GM23338 (cell line): ENCODE measurements around the gene LEMD1. TPM values are rescaled to one million over a fixed set of nuclear protein-coding genes. Genes with fewer than 3 reads are reported as not detected.

Experiments used
- ATAC-seq: fragments of 200-7000 bp; cut with Tn5 transposase; 3 replicates; pipeline ENCODE4 v1.9.1; 2020
- DNase-seq: peaks from one replicate; pipeline ENCODE4 v3.0.0-alpha.2; 2015; ENCODE audit warnings: low spot score
- H2AFZ ChIP-seq: fragments of 200-600 bp; sonication (generic); 2 replicates; pipeline ENCODE4 v1.8.0; 2016; ENCODE audit warnings: antibody characterized with exemption, mild to moderate bottlenecking, moderate library complexity
- H3F3A ChIP-seq: fragments of 200-600 bp; sonication (generic); replicated peaks from 2 replicates; pipeline ENCODE4 v1.8.0; 2017; ENCODE audit warnings: antibody characterized with exemption, mixed run types, low read depth
- H3K27ac ChIP-seq: fragments of 200-600 bp; sonication (generic); 2 replicates; pipeline ENCODE4 v1.6.1; 2016; ENCODE audit warnings: low read depth
- H3K27me3 ChIP-seq: fragments of 200-600 bp; sonication (generic); 2 replicates; pipeline ENCODE4 v1.8.0; 2016; ENCODE audit warnings: mild to moderate bottlenecking, mixed run types, moderate library complexity; ENCODE audit not compliant: insufficient read depth
- H3K36me3 ChIP-seq: fragments of 200-600 bp; sonication (generic); 2 replicates; pipeline ENCODE4 v1.8.0; 2016; ENCODE audit warnings: mild to moderate bottlenecking; ENCODE audit not compliant: insufficient read depth
- H3K4me1 ChIP-seq: fragments of 200-600 bp; sonication (generic); 2 replicates; pipeline ENCODE4 v1.8.0; 2016; ENCODE audit warnings: mild to moderate bottlenecking, moderate library complexity; ENCODE audit not compliant: insufficient read depth
- H3K4me2 ChIP-seq: fragments of 200-600 bp; sonication (generic); 2 replicates; pipeline ENCODE4 v1.7.1; 2017; ENCODE audit warnings: mixed run types
- H3K4me3 ChIP-seq: fragments of 200-600 bp; sonication (generic); 2 replicates; pipeline ENCODE4 v1.6.1; 2016; ENCODE audit warnings: mixed run types
- H3K79me2 ChIP-seq: fragments of 200-600 bp; sonication (generic); replicated peaks from 2 replicates; pipeline ENCODE4 v1.8.0; 2017; ENCODE audit warnings: mild to moderate bottlenecking; ENCODE audit not compliant: insufficient read depth
- H3K9me2 ChIP-seq: fragments of 200-600 bp; sonication (generic); 2 replicates; pipeline ENCODE4 v1.8.0; 2017; ENCODE audit not compliant: insufficient read depth
- H4K20me1 ChIP-seq: fragments of 200-600 bp; sonication (generic); replicated peaks from 2 replicates; pipeline ENCODE4 v1.8.0; 2017; ENCODE audit warnings: mild to moderate bottlenecking; ENCODE audit not compliant: insufficient read depth
- H3K27ac Mint-ChIP-seq: 2 replicates; pipeline ENCODE4 v1.8.0; 2020; ENCODE audit warnings: inconsistent platforms, mild to moderate bottlenecking, moderate library complexity, mixed read lengths
- H3K27me3 Mint-ChIP-seq: 3 replicates; pipeline ENCODE4 v1.8.0; 2022; ENCODE audit warnings: low read depth, mild to moderate bottlenecking, moderate library complexity, mixed read lengths, inconsistent platforms; ENCODE audit not compliant: insufficient read depth, poor library complexity
- H3K36me3 Mint-ChIP-seq: 3 replicates; pipeline ENCODE4 v1.8.0; 2021; ENCODE audit warnings: low read depth, mild to moderate bottlenecking, inconsistent platforms, moderate library complexity, mixed read lengths
- H3K4me1 Mint-ChIP-seq: 3 replicates; pipeline ENCODE4 v1.8.0; 2020; ENCODE audit warnings: mild to moderate bottlenecking, inconsistent platforms, mixed read lengths
- H3K4me3 Mint-ChIP-seq: 3 replicates; pipeline ENCODE4 v1.8.0; 2021; ENCODE audit warnings: moderate library complexity, mild to moderate bottlenecking, inconsistent platforms, mixed read lengths
- H3K9me3 Mint-ChIP-seq: 3 replicates; pipeline ENCODE4 v1.8.0; 2020; ENCODE audit warnings: moderate library complexity, mild to moderate bottlenecking, inconsistent platforms, mixed read lengths
- CTCF ChIP-seq, 2 experiments: fragments of 200-600 bp in 1 of 2; sonication (generic) in 1 of 2; conservative IDR thresholded peaks; 2 replicates each; pipeline versions ENCODE4 v1.5.1 to v1.6.1; 2016 to 2017; ENCODE audit warnings: antibody characterized with exemption in 2 of 2, low read depth in 2 of 2, mild to moderate bottlenecking in 2 of 2, moderate library complexity in 1 of 2
- ETS1 ChIP-seq: IDR thresholded peaks from 2 replicates; pipeline ENCODE4 v1.6.1; 2016; ENCODE audit warnings: antibody characterized with exemption
- EZH2phosphoT487 ChIP-seq: fragments of 200-600 bp; sonication (generic); IDR thresholded peaks from one replicate; pipeline ENCODE4 v1.8.1; 2018; ENCODE audit warnings: antibody characterized with exemption; ENCODE audit not compliant: unreplicated experiment
- JUNB ChIP-seq: IDR thresholded peaks from one replicate; pipeline ENCODE4 v1.6.1; 2016; ENCODE audit warnings: antibody characterized with exemption; ENCODE audit not compliant: unreplicated experiment
- STAT1 ChIP-seq: IDR thresholded peaks from one replicate; pipeline ENCODE4 v1.6.1; 2016; ENCODE audit warnings: antibody characterized with exemption; ENCODE audit not compliant: unreplicated experiment
- ZNF114 ChIP-seq: fragments of 250-450 bp; sonication (Bioruptor Pico); IDR thresholded peaks from 2 replicates; pipeline ENCODE4 v1.5.0; 2020; ENCODE audit warnings: mild to moderate bottlenecking, moderate library complexity
- ZNF331 ChIP-seq: fragments of 250-450 bp; sonication (Bioruptor Pico); IDR thresholded peaks from 2 replicates; pipeline ENCODE4 v1.5.0; 2020; ENCODE audit warnings: low read depth, mild to moderate bottlenecking, moderate library complexity
- ZNF462 ChIP-seq: fragments of 250-450 bp; sonication (Bioruptor Pico); IDR thresholded peaks from 2 replicates; pipeline ENCODE4 v1.5.0; 2020; ENCODE audit warnings: mild to moderate bottlenecking, moderate library complexity
- polyA plus RNA-seq: library from polyadenylated mRNA; unstranded; fragments of >200 nt; fragmentation: Nextera tagmentation; extraction: Ambion mirVana; gene quantifications from 2 replicates; pipeline ENCODE4 v1.2.1, GENCODE V29; 2016
- total RNA-seq: library from RNA; depleted of rRNA; stranded (reverse); fragments of >200 nt; shearing (Covaris generic); gene quantifications from 2 replicates; pipeline ENCODE4 v1.2.3, GENCODE V29; 2014

Gene LEMD1
- total and polyA plus RNA-seq, 2 experiments from 2014 or later: 4.7 to 10.7 TPM

GRCh38 chr1:205470131-205470530 lies 48.3 kb upstream of the LEMD1 start (continued):
- TF ChIP-seq ZNF462 (CRISPR knock-in tag): no peak

- H2AFZ ChIP-seq: peak overlapping the region; percentile 63; the same call in 1 of the 2 replicates
- H3K27ac ChIP-seq: no peak overlapping the region
- H3K4me3 ChIP-seq: no peak overlapping the region
- no peaks in the 10 kb centered on the region; the same call in 1 of the 2 replicates for H3K27me3 ChIP-seq
- peaks cover 20% of the 10 kb centered on the region for H3K4me1 ChIP-seq
- no peaks in the 10 kb centered on the region for H4K20me1 ChIP-seq
- DNase-seq: no peak
- H3K79me2 ChIP-seq: no peaks in the 10 kb centered on the region
- Mint-ChIP-seq H3K9me3 (no peaks in the 10 kb centered on the region), H3K36me3 (no peaks in the 10 kb centered on the region), H3K27me3 (peaks cover 10% of the 10 kb centered on the region), H3K27ac (no peak overlapping the region), H3K4me1 (peaks cover 10% of the 10 kb centered on the region), H3K4me3 (no peak overlapping the region; the same call in 2 of the 3 replicates)
- no peaks in the 10 kb centered on the region for H3K36me3 ChIP-seq
- no peaks in the 10 kb centered on the region for H3K9me2 ChIP-seq
- no peak overlapping the region for H3K4me2 ChIP-seq
- peaks cover 7% of the 10 kb centered on the region; the same call in 1 of the 2 replicates for H3F3A ChIP-seq
- peak; percentile 29; the same call in 2 of the 3 replicates for ATAC-seq
- TF ChIP-seq JUNB (no peak), STAT1 (no peak), ZNF331 (CRISPR knock-in tag) (no peak), CTCF (conservative IDR thresholded peaks at IDR 0.05; ENCODE audit: low read depth in 2 of 2) (no peak), ZNF114 (CRISPR knock-in tag) (no peak), ETS1 (no peak), EZH2phosphoT487 (no peak)
These were observed 44.9 kb upstream of the LEMD1 start for GRCh38 chr1:205466595-205467220.
